ENCODE results near the gene GNB1. TPM values are rescaled to one million over a fixed set of nuclear protein-coding genes. Genes with fewer than 3 reads are reported as not detected.

Gene GNB1
- total RNA-seq, 1 donor from 2014 or later = 170 TPM

DNA sequence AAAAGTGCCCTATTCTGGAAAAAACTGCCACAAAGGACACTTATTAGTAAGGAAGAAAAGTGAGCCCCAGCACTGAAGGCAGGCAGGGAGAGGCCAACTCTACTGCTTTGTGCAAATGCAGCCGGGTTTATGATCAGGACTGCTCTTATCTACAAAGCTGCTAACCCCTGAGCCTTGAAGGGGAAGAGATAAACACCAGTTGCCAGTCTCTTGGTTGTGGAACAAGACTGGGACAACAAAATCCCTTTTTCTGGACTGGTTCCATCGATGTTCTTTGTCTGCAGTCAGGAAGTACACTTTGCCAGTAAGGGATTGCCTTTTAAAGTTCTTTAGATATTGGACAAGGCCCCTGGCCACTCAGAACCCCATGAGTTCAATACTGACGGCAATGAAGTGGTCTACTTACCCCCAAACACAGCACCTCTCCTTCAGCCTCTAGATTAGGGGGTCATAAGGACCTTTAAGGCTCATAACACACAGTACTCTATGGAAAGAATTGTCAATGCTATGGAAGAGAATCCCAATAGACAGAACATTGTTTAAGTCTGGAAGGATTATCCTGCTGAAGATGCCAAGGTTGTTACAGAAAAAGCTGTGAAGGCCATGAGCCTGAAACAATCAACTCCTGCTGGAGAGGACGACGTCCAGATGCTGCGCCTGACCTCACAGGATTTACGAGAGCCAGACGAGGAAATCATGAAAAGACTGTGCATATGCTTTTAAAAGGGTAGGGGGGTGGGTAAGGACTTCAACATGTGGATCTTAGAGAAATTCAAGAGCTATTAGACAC lies 43.6 kb downstream of the GNB1 start:
- Histone ChIP-seq H3K27me3 (no peaks in the 10 kb centered on the region), H3K4me1 (peaks cover 0 to 19% of the 10 kb centered on the region in 2 donors), H3K27ac (peak overlapping the region; percentile 6 to 43), H3K9me3 (no peaks in the 10 kb centered on the region), H3K36me3 (no peaks in the 10 kb centered on the region), H3K4me3 (no peak overlapping the region)
- intact Hi-C loops (cut with DNase I) = no loop called here
- TF ChIP-seq, protein P1, sequence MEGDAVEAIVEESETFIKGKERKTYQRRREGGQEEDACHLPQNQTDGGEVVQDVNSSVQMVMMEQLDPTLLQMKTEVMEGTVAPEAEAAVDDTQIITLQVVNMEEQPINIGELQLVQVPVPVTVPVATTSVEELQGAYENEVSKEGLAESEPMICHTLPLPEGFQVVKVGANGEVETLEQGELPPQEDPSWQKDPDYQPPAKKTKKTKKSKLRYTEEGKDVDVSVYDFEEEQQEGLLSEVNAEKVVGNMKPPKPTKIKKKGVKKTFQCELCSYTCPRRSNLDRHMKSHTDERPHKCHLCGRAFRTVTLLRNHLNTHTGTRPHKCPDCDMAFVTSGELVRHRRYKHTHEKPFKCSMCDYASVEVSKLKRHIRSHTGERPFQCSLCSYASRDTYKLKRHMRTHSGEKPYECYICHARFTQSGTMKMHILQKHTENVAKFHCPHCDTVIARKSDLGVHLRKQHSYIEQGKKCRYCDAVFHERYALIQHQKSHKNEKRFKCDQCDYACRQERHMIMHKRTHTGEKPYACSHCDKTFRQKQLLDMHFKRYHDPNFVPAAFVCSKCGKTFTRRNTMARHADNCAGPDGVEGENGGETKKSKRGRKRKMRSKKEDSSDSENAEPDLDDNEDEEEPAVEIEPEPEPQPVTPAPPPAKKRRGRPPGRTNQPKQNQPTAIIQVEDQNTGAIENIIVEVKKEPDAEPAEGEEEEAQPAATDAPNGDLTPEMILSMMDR (IDR thresholded peaks at IDR 0.05) = no peak
- no peak for DNase-seq (ENCODE audit: low spot score in 2 of 2)

DNA sequence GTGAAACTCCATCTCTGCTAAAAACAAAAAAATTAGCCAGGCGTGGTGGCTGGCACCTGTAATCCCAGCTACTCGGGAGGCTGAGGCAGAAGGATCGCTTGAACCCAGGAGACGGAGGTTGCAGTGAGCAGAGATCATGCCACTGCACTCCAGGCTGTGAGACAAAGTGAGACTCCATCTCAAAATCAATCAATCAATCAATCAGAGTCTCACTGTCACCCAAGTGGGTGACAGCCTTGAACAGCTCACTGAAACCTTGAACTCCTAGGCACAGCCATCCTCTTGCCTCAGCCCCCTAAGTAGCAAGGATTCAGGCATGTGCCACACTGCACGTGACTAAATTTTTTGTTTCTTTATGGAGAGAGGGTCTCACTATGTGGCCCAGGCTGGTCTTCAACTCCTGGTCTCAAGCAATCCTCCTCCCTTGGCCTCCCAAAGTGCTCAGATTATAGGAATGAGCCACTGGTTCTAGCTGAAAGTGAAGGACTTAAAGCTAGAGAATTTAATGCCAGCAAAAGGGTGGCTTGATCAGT lies 44.4 kb downstream of the GNB1 start:
- TF ChIP-seq, protein P1 (IDR thresholded peaks at IDR 0.05) = no peak
- intact Hi-C loops (cut with DNase I) = no loop called here
- Histone ChIP-seq H3K9me3 (no peaks in the 10 kb centered on the region), H3K4me3 (no peak overlapping the region), H3K36me3 (no peaks in the 10 kb centered on the region), H3K4me1 (peaks cover under 1 to 22% of the 10 kb centered on the region in 2 donors), H3K27ac (peak overlapping the region; percentile 6 to 43), H3K27me3 (no peaks in the 10 kb centered on the region)
- no peak for DNase-seq (ENCODE audit: low spot score in 2 of 2)

DNA sequence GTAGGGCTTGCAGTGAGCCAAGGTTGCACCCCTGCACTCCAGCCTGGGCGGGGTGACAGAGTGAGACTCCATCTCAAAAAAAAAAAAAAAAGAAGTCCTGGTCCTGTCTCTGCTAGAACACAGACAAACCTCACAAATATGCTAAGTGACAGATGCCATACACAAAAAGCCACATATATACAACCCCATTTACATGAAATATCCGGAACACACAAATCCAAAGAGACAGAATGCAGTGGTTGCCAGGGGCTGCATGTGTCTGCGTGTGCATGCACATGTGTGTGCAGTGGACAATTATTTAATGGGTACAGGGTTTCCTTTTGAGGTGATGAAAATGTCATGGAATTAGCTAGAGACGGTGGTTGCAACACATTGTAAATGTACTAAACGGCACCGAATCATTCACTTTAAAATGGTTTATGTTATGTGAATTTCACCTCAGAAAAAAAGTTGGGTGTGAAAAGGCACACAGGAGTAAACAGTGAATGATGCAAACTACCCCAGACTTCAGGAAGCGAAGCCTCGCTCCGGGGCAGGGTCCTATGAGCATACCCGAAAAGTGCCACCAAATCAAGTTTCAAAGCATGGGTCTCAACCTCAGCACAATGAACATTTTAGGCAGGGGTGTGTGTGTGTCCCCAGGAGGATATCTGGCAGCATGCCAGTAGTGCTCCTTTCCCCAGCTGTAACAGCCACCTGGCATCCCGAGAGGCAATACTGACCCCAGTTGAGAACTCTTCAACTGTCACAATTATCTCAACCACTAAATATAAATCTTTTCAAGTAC lies 48.3 kb downstream of the GNB1 start:
- intact Hi-C loops (cut with DNase I) = no loop called here
- no peak for DNase-seq (ENCODE audit: low spot score in 2 of 2)

DNA sequence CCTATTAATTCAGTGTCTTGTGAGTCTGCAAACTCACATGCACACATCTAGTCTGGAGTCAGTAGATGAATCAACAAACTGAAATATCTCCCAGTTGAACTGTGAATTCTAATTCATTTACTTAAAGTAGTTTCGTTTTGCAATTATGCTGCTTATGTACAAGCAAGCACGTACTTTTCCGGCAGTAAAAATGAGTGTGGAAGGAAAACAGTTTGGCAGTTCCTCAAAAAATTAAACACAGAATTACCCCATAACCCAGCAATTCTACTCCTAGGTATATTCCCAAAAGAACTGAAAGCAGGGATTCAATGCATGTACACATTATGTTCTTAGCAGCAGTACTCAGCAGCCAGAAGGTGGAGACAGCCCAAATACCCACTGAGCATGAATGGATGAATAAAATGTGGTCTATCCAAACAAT lies 49.3 kb downstream of the GNB1 start:
- DNase-seq (ENCODE audit: low spot score in 2 of 2) = no peak
- intact Hi-C loops (cut with DNase I) = no loop called here
- Histone ChIP-seq H3K27me3 (no peaks in the 10 kb centered on the region), H3K36me3 (peaks cover 0 to 6% of the 10 kb centered on the region in 2 donors), H3K9me3 (no peaks in the 10 kb centered on the region), H3K4me1 (peaks cover 6 to 29% of the 10 kb centered on the region in 2 donors), H3K27ac (peak overlapping the region in 1 of 2 donors; percentile 12), H3K4me3 (no peak overlapping the region)
- TF ChIP-seq, protein P1 (IDR thresholded peaks at IDR 0.05) = no peak

More for the DNA sequence above, 48.3 kb downstream of the GNB1 start:
- H3K36me3 ChIP-seq = peaks cover 0 to 2% of the 10 kb centered on the region in 2 donors
- H3K27ac ChIP-seq = no peak overlapping the region
- peaks cover 6 to 37% of the 10 kb centered on the region in 2 donors for H3K4me1 ChIP-seq
- TF ChIP-seq, protein P1 (IDR thresholded peaks at IDR 0.05) = no peak
- H3K27me3 ChIP-seq = no peaks in the 10 kb centered on the region
- H3K4me3 ChIP-seq = no peak overlapping the region
- H3K9me3 ChIP-seq = no peaks in the 10 kb centered on the region

DNA sequence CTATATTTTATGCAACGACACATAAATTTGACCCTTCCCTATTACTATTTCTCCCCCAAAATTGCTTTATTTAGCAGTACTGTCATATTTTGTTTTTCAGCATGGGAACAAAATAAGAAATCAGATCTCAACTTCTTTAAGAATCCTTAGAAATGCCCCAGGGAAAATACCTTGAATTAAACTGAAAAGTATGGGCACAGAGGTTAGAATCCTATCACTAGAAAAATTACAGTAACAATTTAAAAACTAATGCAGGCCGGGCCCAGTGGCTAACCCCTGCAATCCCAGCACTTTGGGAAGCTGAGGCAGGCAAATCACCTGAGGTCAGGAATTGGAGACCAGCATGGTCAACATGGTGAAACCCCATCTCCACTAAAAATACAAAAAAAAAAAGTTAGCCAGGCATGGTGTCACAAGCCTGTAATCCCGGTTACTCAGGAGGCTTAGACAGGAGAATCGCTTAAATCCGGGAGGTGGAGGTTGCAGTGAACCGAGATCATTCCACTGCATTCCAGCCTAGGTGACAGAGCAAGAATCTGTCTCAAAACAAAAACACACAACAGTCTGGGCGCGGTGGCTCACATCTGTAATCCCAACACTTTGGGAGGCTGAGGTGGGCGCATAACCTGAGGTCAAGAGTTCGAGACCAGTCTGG lies 51.4 kb downstream of the GNB1 start:
- intact Hi-C loops (cut with DNase I) = no loop called here
- H3K4me1 ChIP-seq = peaks cover 6 to 26% of the 10 kb centered on the region in 2 donors

More for the DNA sequence above, 51.4 kb downstream of the GNB1 start:
- TF ChIP-seq, protein P1 (IDR thresholded peaks at IDR 0.05) = no peak
- Histone ChIP-seq H3K9me3 (no peaks in the 10 kb centered on the region), H3K36me3 (peaks cover 0 to 9% of the 10 kb centered on the region in 2 donors), H3K27me3 (no peaks in the 10 kb centered on the region), H3K4me3 (no peak overlapping the region), H3K27ac (no peak overlapping the region)
- DNase-seq (ENCODE audit: low spot score in 2 of 2) = no peak

Measured in ascending aorta (tissue), 2 donors.